Left renal pelvis (tissue), 4 donors: Measurements from ENCODE around the gene ATP8A1. TPM values are rescaled to one million over a fixed set of nuclear protein-coding genes. Genes with fewer than 3 reads are reported as not detected.
A peak's percentile ranks its signal among the peaks of the same experiment; 100 is the strongest.
"Not testable (repeated sequence)": the region's sequence is repeated elsewhere in the genome, so short reads cannot be mapped to it uniquely, and the experiment has no call there.

Source experiments
- DNase-seq, 4 donors: peaks; one replicate each; pipeline ENCODE4 v3.0.0-alpha.2; 2013; ENCODE audit warnings: low read depth in 4 of 4, low spot score in 3 of 4
- polyA plus RNA-seq, 4 donors: library from polyadenylated mRNA; unstranded; fragments of 120-200 nt; gene quantifications; one replicate each; pipeline ENCODE4 v1.2.1, GENCODE V29; 2013; ENCODE audit not compliant: insufficient read length in 4 of 4

ATP8A1 gene
- 10 to 100 TPM; 13.6 to 32.4 (median 28.2) TPM for polyA plus RNA-seq

- peak; percentile 81 to 86 (median 84) for DNase-seq
These were observed at the start of gene ATP8A1 for GRCh38 chr4:42656944-42657792. TSS of gene ATP8A1 (minus strand) at chr4:42657105. CDS start at chr4:42656873, 232 bp downstream.

- no peak for DNase-seq
These were observed 49.2 kb upstream of the ATP8A1 start for GRCh38 chr4:42706086-42706485.

- DNase-seq = no peak
These were observed 46.9 kb upstream of the ATP8A1 start for GRCh38 chr4:42703813-42704212.

- DNase-seq = no peak
These were observed 46.0 kb upstream of the ATP8A1 start for GRCh38 chr4:42702895-42703294.

- not testable (repeated sequence) for DNase-seq
These were observed 44.9 kb upstream of the ATP8A1 start for GRCh38 chr4:42701780-42702179.

GRCh38 chr4:42690537-42690936 lies 33.6 kb upstream of the ATP8A1 start:
- no peak for DNase-seq

GRCh38 chr4:42683393-42683792 lies 26.5 kb upstream of the ATP8A1 start:
- DNase-seq = no peak

- no peak for DNase-seq
These were observed 21.6 kb upstream of the ATP8A1 start for GRCh38 chr4:42678512-42678911.

GRCh38 chr4:42676066-42676951 lies 19.4 kb upstream of the ATP8A1 start:
- no peak for DNase-seq

GRCh38 chr4:42673082-42673425 lies 16.1 kb upstream of the ATP8A1 start:
- DNase-seq = no peak

GRCh38 chr4:42672359-42673081 lies 15.6 kb upstream of the ATP8A1 start:
- no peak for DNase-seq

- no peak for DNase-seq
These were observed 14.7 kb upstream of the ATP8A1 start for GRCh38 chr4:42671431-42672194.

- no peak for DNase-seq
These were observed 1.4 kb upstream of the ATP8A1 start for GRCh38 chr4:42658261-42658660.

GRCh38 chr4:42656679-42656943 lies 294 bp downstream of the ATP8A1 start:
- DNase-seq = no peak

GRCh38 chr4:42655921-42656678 lies 805 bp downstream of the ATP8A1 start:
- DNase-seq = peak in 1 of 4 donors; percentile 38

- no peak for DNase-seq
These were observed 1.7 kb downstream of the ATP8A1 start for GRCh38 chr4:42655269-42655637.

GRCh38 chr4:42654631-42655268 lies 2.2 kb downstream of the ATP8A1 start:
- no peak for DNase-seq

- no peak for DNase-seq
These were observed 3.0 kb downstream of the ATP8A1 start for GRCh38 chr4:42653626-42654560.
